ENCODE results near the gene SLC1A1.

- TF ChIP-seq MAX (CRISPR knock-in tag; IDR thresholded peaks at IDR 0.05) (no peak), AFF4 (CRISPR knock-in tag; IDR thresholded peaks at IDR 0.05; ENCODE audit: borderline replicate concordance) (no peak)
- TF ChIP-seq, protein P1, sequence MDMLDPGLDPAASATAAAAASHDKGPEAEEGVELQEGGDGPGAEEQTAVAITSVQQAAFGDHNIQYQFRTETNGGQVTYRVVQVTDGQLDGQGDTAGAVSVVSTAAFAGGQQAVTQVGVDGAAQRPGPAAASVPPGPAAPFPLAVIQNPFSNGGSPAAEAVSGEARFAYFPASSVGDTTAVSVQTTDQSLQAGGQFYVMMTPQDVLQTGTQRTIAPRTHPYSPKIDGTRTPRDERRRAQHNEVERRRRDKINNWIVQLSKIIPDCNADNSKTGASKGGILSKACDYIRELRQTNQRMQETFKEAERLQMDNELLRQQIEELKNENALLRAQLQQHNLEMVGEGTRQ (CRISPR knock-in tag; IDR thresholded peaks at IDR 0.05) = no peak
- TF ChIP-seq, protein P2, sequence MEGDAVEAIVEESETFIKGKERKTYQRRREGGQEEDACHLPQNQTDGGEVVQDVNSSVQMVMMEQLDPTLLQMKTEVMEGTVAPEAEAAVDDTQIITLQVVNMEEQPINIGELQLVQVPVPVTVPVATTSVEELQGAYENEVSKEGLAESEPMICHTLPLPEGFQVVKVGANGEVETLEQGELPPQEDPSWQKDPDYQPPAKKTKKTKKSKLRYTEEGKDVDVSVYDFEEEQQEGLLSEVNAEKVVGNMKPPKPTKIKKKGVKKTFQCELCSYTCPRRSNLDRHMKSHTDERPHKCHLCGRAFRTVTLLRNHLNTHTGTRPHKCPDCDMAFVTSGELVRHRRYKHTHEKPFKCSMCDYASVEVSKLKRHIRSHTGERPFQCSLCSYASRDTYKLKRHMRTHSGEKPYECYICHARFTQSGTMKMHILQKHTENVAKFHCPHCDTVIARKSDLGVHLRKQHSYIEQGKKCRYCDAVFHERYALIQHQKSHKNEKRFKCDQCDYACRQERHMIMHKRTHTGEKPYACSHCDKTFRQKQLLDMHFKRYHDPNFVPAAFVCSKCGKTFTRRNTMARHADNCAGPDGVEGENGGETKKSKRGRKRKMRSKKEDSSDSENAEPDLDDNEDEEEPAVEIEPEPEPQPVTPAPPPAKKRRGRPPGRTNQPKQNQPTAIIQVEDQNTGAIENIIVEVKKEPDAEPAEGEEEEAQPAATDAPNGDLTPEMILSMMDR (IDR thresholded peaks at IDR 0.05) = no peak
Measured at GRCh38 chr9:4563105-4563504, 72.8 kb downstream of the SLC1A1 start.
